ENCODE measurements around the gene RARA. TPM values are rescaled to one million over a fixed set of nuclear protein-coding genes. Genes with fewer than 3 reads are reported as not detected.

RARA gene
- polyA plus RNA-seq, 3 donors = 14.9 to 63.9 (median 29.4) TPM

GRCh38 chr17:40310882-40311391 lies 2.0 kb downstream of the RARA start:
- H3K9me3 Mint-ChIP-seq = peaks cover 0 to 2% (median 0%) of the 10 kb centered on the region in 7 donors
- H3K79me2 ChIP-seq (ENCODE audit: insufficient read depth, low read length) = peaks cover 5% of the 10 kb centered on the region
- H4K20me1 ChIP-seq (ENCODE audit: insufficient read depth, low read length) = peaks cover 29% of the 10 kb centered on the region
- H3K9ac ChIP-seq (ENCODE audit: insufficient read depth, low read length, poor library complexity, severe bottlenecking) = no peak overlapping the region
- H3K27me3 ChIP-seq (ENCODE audit: control insufficient read depth in 2 of 2, insufficient read depth in 2 of 2, low read length in 2 of 2) = no peaks in the 10 kb centered on the region
- TF ChIP-seq CTCF (IDR thresholded peaks at IDR 0.05) = no peak
- peaks cover 83 to 93% of the 10 kb centered on the region in 2 donors for H3K4me1 ChIP-seq (ENCODE audit: control insufficient read depth in 1 of 2, insufficient read depth in 2 of 2, low read length in 2 of 2)
- peaks cover 0 to 7% of the 10 kb centered on the region in 2 donors for H3K36me3 Mint-ChIP-seq
- peak overlapping the region in 1 of 3 experiments; percentile 26 for H3K4me3 ChIP-seq (replicated peaks in 1 of 3; ENCODE audit: low read depth in 2 of 3, low read length in 3 of 3)
- peak overlapping the region; percentile 21 for H3K4me2 ChIP-seq (replicated peaks; ENCODE audit: extremely low read depth, low read length, poor library complexity, severe bottlenecking)
- peaks cover 18% of the 10 kb centered on the region for H3K4me1 Mint-ChIP-seq
- peak overlapping the region in 1 of 2 donors; percentile 48 for H3K4me3 Mint-ChIP-seq
- H2AFZ ChIP-seq (ENCODE audit: insufficient read depth, low read depth, low read length, poor library complexity, severe bottlenecking) = no peak overlapping the region
- DNase-seq = no peak
- no peaks in the 10 kb centered on the region for H3K36me3 ChIP-seq (replicated peaks in 1 of 2; ENCODE audit: control insufficient read depth in 1 of 2, insufficient read depth in 2 of 2, low read length in 2 of 2)
- H3K27me3 Mint-ChIP-seq (ENCODE audit: low read depth in 3 of 3) = peaks cover 0 to 10% (median 8%) of the 10 kb centered on the region in 3 donors
- peak overlapping the region in 2 of 7 donors; percentile 42 to 84 for H3K27ac Mint-ChIP-seq
- no peaks in the 10 kb centered on the region for H3K9me3 ChIP-seq (replicated peaks in 1 of 2; ENCODE audit: control insufficient read depth in 1 of 2, insufficient read depth in 1 of 2, low read length in 2 of 2)
- 74% methylated on average over 5 of the region's 7 CpGs for WGBS (ENCODE audit: insufficient coverage)
- H3K27ac ChIP-seq (ENCODE audit: low read depth in 1 of 2, low read length in 2 of 2) = peak overlapping the region in 1 of 2 donors; percentile 49
- intact Hi-C loops (cut with micrococcal nuclease) = no loop called here

GRCh38 chr17:40311575-40311974 lies 2.6 kb downstream of the RARA start:
- peaks cover 32% of the 10 kb centered on the region for H4K20me1 ChIP-seq (ENCODE audit: insufficient read depth, low read length)
- H3K9ac ChIP-seq (ENCODE audit: insufficient read depth, low read length, poor library complexity, severe bottlenecking) = no peak overlapping the region
- peak overlapping the region; percentile 77 to 90 (median 83) for H3K27ac Mint-ChIP-seq
- H2AFZ ChIP-seq (ENCODE audit: insufficient read depth, low read depth, low read length, poor library complexity, severe bottlenecking) = no peak overlapping the region
- peak overlapping the region in 1 of 3 experiments; percentile 26 for H3K4me3 ChIP-seq (replicated peaks in 1 of 3; ENCODE audit: low read depth in 2 of 3, low read length in 3 of 3)
- no peak for TF ChIP-seq CTCF (IDR thresholded peaks at IDR 0.05)
- DNase-seq = peak in 2 of 3 donors; percentile 62 to 69
- H3K79me2 ChIP-seq (ENCODE audit: insufficient read depth, low read length) = peaks cover 8% of the 10 kb centered on the region
- no peaks in the 10 kb centered on the region for H3K9me3 ChIP-seq (replicated peaks in 1 of 2; ENCODE audit: control insufficient read depth in 1 of 2, insufficient read depth in 1 of 2, low read length in 2 of 2)
- H3K27me3 ChIP-seq (ENCODE audit: control insufficient read depth in 2 of 2, insufficient read depth in 2 of 2, low read length in 2 of 2) = no peaks in the 10 kb centered on the region
- 0% methylated on average over 1 of the region's 2 CpGs for WGBS (ENCODE audit: insufficient coverage)
- H3K4me1 ChIP-seq (ENCODE audit: control insufficient read depth in 1 of 2, insufficient read depth in 2 of 2, low read length in 2 of 2) = peaks cover 90 to 99% of the 10 kb centered on the region in 2 donors
- H3K36me3 Mint-ChIP-seq = peaks cover 0 to 7% of the 10 kb centered on the region in 2 donors
- intact Hi-C loops (cut with micrococcal nuclease) = no loop called here
- peak overlapping the region in 1 of 2 donors; percentile 49 for H3K27ac ChIP-seq (ENCODE audit: low read depth in 1 of 2, low read length in 2 of 2)
- H3K4me1 Mint-ChIP-seq = peaks cover 24% of the 10 kb centered on the region
- peaks cover 0 to 2% (median 0%) of the 10 kb centered on the region in 7 donors for H3K9me3 Mint-ChIP-seq
- H3K27me3 Mint-ChIP-seq (ENCODE audit: low read depth in 3 of 3) = peaks cover 0 to 14% (median 8%) of the 10 kb centered on the region in 3 donors
- peak overlapping the region in 1 of 2 donors; percentile 48 for H3K4me3 Mint-ChIP-seq
- H3K36me3 ChIP-seq (replicated peaks in 1 of 2; ENCODE audit: control insufficient read depth in 1 of 2, insufficient read depth in 2 of 2, low read length in 2 of 2) = no peaks in the 10 kb centered on the region
- peak overlapping the region; percentile 21 for H3K4me2 ChIP-seq (replicated peaks; ENCODE audit: extremely low read depth, low read length, poor library complexity, severe bottlenecking)

All from CD14-positive monocyte (primary cell).